ENCODE measurements around the gene CAMTA1. TPM values are rescaled to one million over a fixed set of nuclear protein-coding genes. Genes with fewer than 3 reads are reported as not detected.

The CAMTA1 gene
- polyA plus RNA-seq, 1 donor (not counting 4 experiments of a cell fraction or from before 2014, with no cell fraction given): 51.4 TPM

GRCh38 chr1:7076572-7076971 lies 291.3 kb downstream of the CAMTA1 start:
- Histone ChIP-seq H3K4me2 (ENCODE audit: control insufficient read depth, extremely low read depth, insufficient read depth, low read depth, low read length) (no peak overlapping the region), H3K27ac (ENCODE audit: control insufficient read depth, insufficient read depth, low read length) (no peak overlapping the region), H3K4me3 (ENCODE audit: control insufficient read depth in 2 of 3, extremely low read depth in 1 of 3, insufficient read depth in 2 of 3, low read depth in 1 of 3, low read length in 3 of 3) (no peak overlapping the region), H3K36me3 (ENCODE audit: control insufficient read depth in 2 of 2, extremely low read depth in 1 of 2, insufficient read depth in 2 of 2, low read length in 2 of 2) (no peaks in the 10 kb centered on the region), H3K79me2 (ENCODE audit: control insufficient read depth, insufficient read depth, low read length) (no peaks in the 10 kb centered on the region), H3K9me3 (ENCODE audit: control insufficient read depth, low read depth, low read length) (no peaks in the 10 kb centered on the region), H3K9me1 (ENCODE audit: control insufficient read depth, extremely low read depth, insufficient read depth, low read length) (no peaks in the 10 kb centered on the region), H2AFZ (ENCODE audit: control insufficient read depth, low read length) (no peak overlapping the region), H3K9ac (ENCODE audit: control insufficient read depth, extremely low read depth, insufficient read depth, low read length) (no peak overlapping the region), H3K4me1 (ENCODE audit: control insufficient read depth, extremely low read depth, insufficient read depth, low read length) (no peaks in the 10 kb centered on the region), H3K27me3 (ENCODE audit: control insufficient read depth, extremely low read depth, insufficient read depth, low read length) (no peaks in the 10 kb centered on the region), H4K20me1 (ENCODE audit: control insufficient read depth, extremely low read depth, insufficient read depth, low read length) (no peaks in the 10 kb centered on the region)
- DNase-seq (ENCODE audit: low read depth, low spot score) (no peak), FAIRE-seq (no peak)
- TF ChIP-seq CTCF (optimal IDR thresholded peaks at IDR 0.05 in 1 of 3, IDR thresholded peaks at IDR 0.05 in 1 of 3, conservative IDR thresholded peaks at IDR 0.05 in 1 of 3; ENCODE audit: extremely low read depth in 1 of 3, insufficient read depth in 2 of 3, low read length in 3 of 3) (no peak), EZH2 (IDR thresholded peaks at IDR 0.05; ENCODE audit: low read length) (no peak)
- dilution Hi-C loops (cut with MboI; ENCODE audit: extremely low pct_ligation_motif_present, low sequenced_read_pairs): no loop called here

- Histone ChIP-seq H3K36me3 (ENCODE audit: control insufficient read depth in 2 of 2, extremely low read depth in 1 of 2, insufficient read depth in 2 of 2, low read length in 2 of 2) (no peaks in the 10 kb centered on the region), H3K9me1 (ENCODE audit: control insufficient read depth, extremely low read depth, insufficient read depth, low read length) (no peaks in the 10 kb centered on the region), H3K4me3 (ENCODE audit: control insufficient read depth in 2 of 3, extremely low read depth in 1 of 3, insufficient read depth in 2 of 3, low read depth in 1 of 3, low read length in 3 of 3) (no peak overlapping the region), H3K9ac (ENCODE audit: control insufficient read depth, extremely low read depth, insufficient read depth, low read length) (no peak overlapping the region), H2AFZ (ENCODE audit: control insufficient read depth, low read length) (no peak overlapping the region), H3K4me1 (ENCODE audit: control insufficient read depth, extremely low read depth, insufficient read depth, low read length) (no peaks in the 10 kb centered on the region), H3K4me2 (ENCODE audit: control insufficient read depth, extremely low read depth, insufficient read depth, low read depth, low read length) (no peak overlapping the region), H3K27ac (ENCODE audit: control insufficient read depth, insufficient read depth, low read length) (no peak overlapping the region), H3K9me3 (ENCODE audit: control insufficient read depth, low read depth, low read length) (no peaks in the 10 kb centered on the region), H3K79me2 (ENCODE audit: control insufficient read depth, insufficient read depth, low read length) (no peaks in the 10 kb centered on the region), H4K20me1 (ENCODE audit: control insufficient read depth, extremely low read depth, insufficient read depth, low read length) (no peaks in the 10 kb centered on the region), H3K27me3 (ENCODE audit: control insufficient read depth, extremely low read depth, insufficient read depth, low read length) (no peaks in the 10 kb centered on the region)
- no peak for TF ChIP-seq CTCF (optimal IDR thresholded peaks at IDR 0.05 in 1 of 3, IDR thresholded peaks at IDR 0.05 in 1 of 3, conservative IDR thresholded peaks at IDR 0.05 in 1 of 3; ENCODE audit: extremely low read depth in 1 of 3, insufficient read depth in 2 of 3, low read length in 3 of 3)
- dilution Hi-C loops (cut with MboI; ENCODE audit: extremely low pct_ligation_motif_present, low sequenced_read_pairs): no loop called here
- FAIRE-seq (no peak), DNase-seq (ENCODE audit: low read depth, low spot score) (no peak)
Measured at GRCh38 chr1:7077136-7077535, 291.9 kb downstream of the CAMTA1 start.

All from keratinocyte (primary cell).